Astrocyte (in vitro differentiated cells and primary cell): Measurements from ENCODE around the gene CBFA2T2. TPM values are rescaled to one million over a fixed set of nuclear protein-coding genes. Genes with fewer than 3 reads are reported as not detected.

Source experiments
- DNase-seq: peaks from one replicate; pipeline ENCODE4 v3.0.0-alpha.2; 2010; ENCODE audit warnings: low read depth
- FAIRE-seq: peaks from 2 replicates; lab custom pipeline; 2011; peaks lifted over from hg19 to GRCh38; lab: Jason Lieb, UNC
- H2AFZ ChIP-seq: 2 replicates; pipeline ENCODE4 v1.6.0; 2012; ENCODE audit warnings: low read depth, low read length, inconsistent platforms
- H3K27ac ChIP-seq: 2 replicates; pipeline ENCODE4 v1.5.1; 2011; ENCODE audit warnings: low read depth, low read length, inconsistent platforms
- H3K27me3 ChIP-seq: 2 replicates; pipeline ENCODE4 v1.6.0; 2011; ENCODE audit warnings: low read length, inconsistent platforms; ENCODE audit not compliant: insufficient read depth
- H3K36me3 ChIP-seq: 2 replicates; pipeline ENCODE4 v1.5.1; 2011; ENCODE audit warnings: low read length, inconsistent platforms; ENCODE audit not compliant: insufficient read depth
- H3K4me1 ChIP-seq: 2 replicates; pipeline ENCODE4 v1.5.1; 2011; ENCODE audit warnings: low read length, inconsistent platforms; ENCODE audit not compliant: insufficient read depth
- H3K4me2 ChIP-seq: 2 replicates; pipeline ENCODE4 v1.6.0; 2012; ENCODE audit warnings: low read length, inconsistent platforms
- H3K4me3 ChIP-seq: 2 replicates; pipeline ENCODE4 v1.5.1; 2011; ENCODE audit warnings: low read depth, mild to moderate bottlenecking, low read length, inconsistent platforms; ENCODE audit not compliant: insufficient read depth
- H3K79me2 ChIP-seq: 2 replicates; pipeline ENCODE4 v1.6.0; 2012; ENCODE audit warnings: mild to moderate bottlenecking, low read length, inconsistent platforms; ENCODE audit not compliant: insufficient read depth
- H3K9ac ChIP-seq: 2 replicates; pipeline ENCODE4 v1.6.0; 2012; ENCODE audit warnings: mild to moderate bottlenecking, low read length, inconsistent platforms
- H3K9me3 ChIP-seq: 2 replicates; pipeline ENCODE4 v1.5.1; 2012; ENCODE audit warnings: low read depth, mild to moderate bottlenecking, low read length, inconsistent platforms; ENCODE audit not compliant: insufficient read depth
- H4K20me1 ChIP-seq: 2 replicates; pipeline ENCODE4 v1.6.0; 2012; ENCODE audit warnings: low read length, inconsistent platforms; ENCODE audit not compliant: insufficient read depth
- H3K27ac Mint-ChIP-seq: one replicate; pipeline ENCODE4 v1.8.0; 2021; ENCODE audit warnings: mild to moderate bottlenecking, mixed read lengths; ENCODE audit not compliant: unreplicated experiment
- H3K27me3 Mint-ChIP-seq: one replicate; pipeline ENCODE4 v1.8.0; 2021; ENCODE audit warnings: low read depth, mixed read lengths; ENCODE audit not compliant: unreplicated experiment
- H3K36me3 Mint-ChIP-seq: one replicate; pipeline ENCODE4 v1.8.0; 2021; ENCODE audit warnings: low read depth, mixed read lengths; ENCODE audit not compliant: unreplicated experiment
- H3K4me1 Mint-ChIP-seq: one replicate; pipeline ENCODE4 v1.8.0; 2021; ENCODE audit warnings: low read depth, mixed read lengths; ENCODE audit not compliant: unreplicated experiment
- H3K4me3 Mint-ChIP-seq: one replicate; pipeline ENCODE4 v1.8.0; 2021; ENCODE audit warnings: mild to moderate bottlenecking, moderate library complexity, mixed read lengths; ENCODE audit not compliant: unreplicated experiment
- H3K9me3 Mint-ChIP-seq: one replicate; pipeline ENCODE4 v1.8.0; 2021; ENCODE audit warnings: mild to moderate bottlenecking, mixed read lengths; ENCODE audit not compliant: unreplicated experiment
- CTCF ChIP-seq: IDR thresholded peaks from 2 replicates; pipeline ENCODE4 v1.5.1; 2011; ENCODE audit warnings: low read depth, mild to moderate bottlenecking, inconsistent platforms, low read length, moderate library complexity; ENCODE audit not compliant: insufficient read depth
- EZH2 ChIP-seq: IDR thresholded peaks from 2 replicates; pipeline ENCODE4 v1.6.1; 2012; ENCODE audit warnings: mild to moderate bottlenecking, low read length, inconsistent platforms; ENCODE audit not compliant: insufficient read depth
- total RNA-seq: library from RNA; stranded (reverse); gene quantifications from 2 replicates; pipeline ENCODE4 v1.2.1, GENCODE V29; 2021

The CBFA2T2 gene
- total RNA-seq, 1 donor from 2014 or later = 14.6 TPM

- TF ChIP-seq CTCF (no peak), EZH2 (peak; percentile 16)
- H3K4me2 ChIP-seq = peak overlapping the region; percentile 94
- no peaks in the 10 kb centered on the region for H3K36me3 ChIP-seq
- Mint-ChIP-seq H3K36me3 (peaks cover 21% of the 10 kb centered on the region), H3K4me3 (peak overlapping the region; percentile 20), H3K27ac (no peak overlapping the region), H3K4me1 (peaks cover 25% of the 10 kb centered on the region), H3K9me3 (no peaks in the 10 kb centered on the region), H3K27me3 (peaks cover 2% of the 10 kb centered on the region)
- peak overlapping the region; percentile 62 for H3K4me3 ChIP-seq
- peaks cover 36% of the 10 kb centered on the region for H3K4me1 ChIP-seq
- DNase-seq (no peak), FAIRE-seq (no peak)
- no peak overlapping the region for H3K27ac ChIP-seq
- no peaks in the 10 kb centered on the region for H3K9me3 ChIP-seq
- H4K20me1 ChIP-seq = peaks cover 37% of the 10 kb centered on the region
- no peaks in the 10 kb centered on the region for H3K79me2 ChIP-seq
- peak overlapping the region; percentile 86 for H2AFZ ChIP-seq
- H3K9ac ChIP-seq = peak overlapping the region; percentile 58
- no peaks in the 10 kb centered on the region for H3K27me3 ChIP-seq
Measured at GRCh38 chr20:33667245-33667675, 177.4 kb downstream of the CBFA2T2 start.

- H3K4me3 ChIP-seq = peak overlapping the region; percentile 62
- peak overlapping the region; percentile 75 for H3K27ac Mint-ChIP-seq
- FAIRE-seq (no peak), DNase-seq (no peak)
- H3K9me3 Mint-ChIP-seq = no peaks in the 10 kb centered on the region
- H3K27ac ChIP-seq = no peak overlapping the region
- H3K27me3 ChIP-seq = no peaks in the 10 kb centered on the region
- no peaks in the 10 kb centered on the region for H3K9me3 ChIP-seq
- H3K4me1 Mint-ChIP-seq = peaks cover 23% of the 10 kb centered on the region
- H4K20me1 ChIP-seq = peaks cover 43% of the 10 kb centered on the region
- peaks cover 2% of the 10 kb centered on the region for H3K27me3 Mint-ChIP-seq
- H3K9ac ChIP-seq = peak overlapping the region; percentile 58
- TF ChIP-seq EZH2 (no peak), CTCF (peak; percentile 72)
- H2AFZ ChIP-seq = peak overlapping the region; percentile 86
- peaks cover 42% of the 10 kb centered on the region for H3K4me1 ChIP-seq
- H3K36me3 ChIP-seq = no peaks in the 10 kb centered on the region
- H3K36me3 Mint-ChIP-seq = peaks cover 22% of the 10 kb centered on the region
- peak overlapping the region; percentile 94 for H3K4me2 ChIP-seq
- peak overlapping the region; percentile 20 for H3K4me3 Mint-ChIP-seq
- peaks cover under 1% of the 10 kb centered on the region for H3K79me2 ChIP-seq
Measured at GRCh38 chr20:33667676-33668465, 178.0 kb downstream of the CBFA2T2 start.
